ENCODE results near the gene PLXNA2. TPM values are rescaled to one million over a fixed set of nuclear protein-coding genes. Genes with fewer than 3 reads are reported as not detected.

Gene PLXNA2
- total RNA-seq, 1 donor from 2014 or later: 0.82 TPM

- no peak for DNase-seq
- no peak for TF ChIP-seq CTCF (IDR thresholded peaks at IDR 0.05)
- H3K27me3 Mint-ChIP-seq: peaks cover 25% of the 10 kb centered on the region
- H3K27ac Mint-ChIP-seq: no peak overlapping the region
- intact Hi-C loops (cut with micrococcal nuclease): loop anchor here (1.0 kb wide), 1 partner anchor 114 kb away; no protein-coding TSS in a partner anchor
- H3K36me3 Mint-ChIP-seq (ENCODE audit: low read depth): no peaks in the 10 kb centered on the region
- ChIA-PET CTCF (interaction anchor here (1.4 to 2.9 kb wide), 5 partner anchors 9 to 113 kb away, joined by 4 to 33 read pairs (median 5); partner anchors contain the start of gene PLXNA2), POLR2A (no interaction called here)
- H3K4me3 Mint-ChIP-seq: no peak overlapping the region
- no peaks in the 10 kb centered on the region for H3K9me3 Mint-ChIP-seq
- ATAC-seq (ENCODE audit: low read depth): no peak
- peaks cover 8% of the 10 kb centered on the region for H3K4me1 Mint-ChIP-seq
Measured at GRCh38 chr1:208131621-208132286, 112.4 kb downstream of the PLXNA2 start.

DNA sequence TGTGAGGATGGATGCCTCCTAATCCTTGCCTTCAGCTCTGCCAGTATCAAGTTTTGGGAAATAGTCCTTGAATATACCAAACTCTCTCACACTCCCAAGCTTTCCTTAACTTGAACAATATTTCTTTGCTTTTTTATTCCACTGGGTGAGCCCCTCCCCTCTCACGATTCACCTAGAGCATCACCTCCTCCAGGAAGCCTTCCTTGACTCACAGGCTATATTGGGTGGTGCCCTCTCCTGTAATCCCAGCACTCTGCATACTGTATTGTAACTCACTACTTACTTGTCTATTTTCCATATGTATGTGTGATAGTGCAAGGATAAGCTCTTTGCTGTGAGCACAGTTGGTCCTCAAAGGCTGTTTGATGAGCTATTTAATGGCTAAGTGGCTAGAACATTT, 114.7 kb downstream of the PLXNA2 start:
- CTCF ChIA-PET: interaction anchor here (0.9 to 1.0 kb wide), 2 partner anchors 9 to 116 kb away, joined by 3 to 4 read pairs; no protein-coding TSS in a partner anchor
- DNase-seq: no peak
- no peak for ATAC-seq (ENCODE audit: low read depth)
- intact Hi-C loops (cut with micrococcal nuclease): no loop called here
- peaks cover 8% of the 10 kb centered on the region for H3K4me1 Mint-ChIP-seq
- H3K27me3 Mint-ChIP-seq: peaks cover 25% of the 10 kb centered on the region
- POLR2A ChIA-PET: no interaction called here
- no peak for TF ChIP-seq CTCF (IDR thresholded peaks at IDR 0.05)
- H3K4me3 Mint-ChIP-seq: no peak overlapping the region
- H3K27ac Mint-ChIP-seq: no peak overlapping the region
- no peaks in the 10 kb centered on the region for H3K36me3 Mint-ChIP-seq (ENCODE audit: low read depth)
- no peaks in the 10 kb centered on the region for H3K9me3 Mint-ChIP-seq

- Mint-ChIP-seq H3K36me3 (ENCODE audit: low read depth) (no peaks in the 10 kb centered on the region), H3K9me3 (no peaks in the 10 kb centered on the region), H3K27ac (no peak overlapping the region), H3K4me3 (no peak overlapping the region), H3K4me1 (peaks cover 8% of the 10 kb centered on the region), H3K27me3 (peaks cover 25% of the 10 kb centered on the region)
- no peak for DNase-seq
- ATAC-seq (ENCODE audit: low read depth): no peak
- POLR2A ChIA-PET: no interaction called here
- no peak for TF ChIP-seq CTCF (IDR thresholded peaks at IDR 0.05)
- CTCF ChIA-PET: interaction anchor here (0.9 to 1.0 kb wide), 2 partner anchors 9 to 116 kb away, joined by 3 to 4 read pairs; no protein-coding TSS in a partner anchor
- intact Hi-C loops (cut with micrococcal nuclease): no loop called here
Measured at GRCh38 chr1:208129060-208129459, 115.1 kb downstream of the PLXNA2 start.

GRCh38 chr1:208127792-208128529, 116.2 kb downstream of the PLXNA2 start:
- no peak for ATAC-seq (ENCODE audit: low read depth)
- Mint-ChIP-seq H3K36me3 (ENCODE audit: low read depth) (no peaks in the 10 kb centered on the region), H3K27me3 (peaks cover 25% of the 10 kb centered on the region), H3K4me1 (peaks cover 8% of the 10 kb centered on the region), H3K9me3 (no peaks in the 10 kb centered on the region), H3K27ac (no peak overlapping the region), H3K4me3 (no peak overlapping the region)
- no peak for TF ChIP-seq CTCF (IDR thresholded peaks at IDR 0.05)
- ChIA-PET CTCF (no interaction called here), POLR2A (no interaction called here)
- DNase-seq: no peak
- intact Hi-C loops (cut with micrococcal nuclease): no loop called here

DNA sequence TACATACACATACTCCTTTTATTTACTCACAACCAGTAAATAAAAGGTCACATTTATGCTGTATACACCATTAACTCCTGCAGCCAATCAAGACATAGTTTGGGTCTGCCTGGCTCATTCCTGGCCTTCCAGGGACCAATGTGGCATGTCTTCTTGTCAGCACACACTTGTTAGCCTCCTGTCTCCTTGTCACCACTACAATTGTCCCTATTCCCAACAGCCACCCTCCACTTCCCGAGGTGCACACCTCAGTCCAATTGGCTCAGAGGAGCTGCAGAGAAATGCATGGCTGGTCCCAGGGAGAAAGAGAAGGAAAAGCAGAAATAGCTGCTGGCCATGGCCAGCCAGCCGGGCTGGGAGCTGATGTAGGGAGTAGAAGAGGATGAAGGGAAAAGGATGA, 116.9 kb downstream of the PLXNA2 start:
- ChIA-PET POLR2A (no interaction called here), CTCF (no interaction called here)
- Mint-ChIP-seq H3K4me3 (no peak overlapping the region), H3K27ac (no peak overlapping the region), H3K27me3 (peaks cover 25% of the 10 kb centered on the region), H3K4me1 (peaks cover 7% of the 10 kb centered on the region), H3K9me3 (no peaks in the 10 kb centered on the region), H3K36me3 (ENCODE audit: low read depth) (no peaks in the 10 kb centered on the region)
- DNase-seq (no peak), ATAC-seq (ENCODE audit: low read depth) (no peak)
- TF ChIP-seq CTCF (IDR thresholded peaks at IDR 0.05): no peak
- intact Hi-C loops (cut with micrococcal nuclease): no loop called here

Measured in activated B cell treated with CpG ODN at 0.5 μM for 24 hours (primary cell).